GM12801 (cell line): ENCODE results near the gene CSRP2.

Source experiments
- TF ChIP-seq, protein P1 (sequence below): IDR thresholded peaks from one replicate; pipeline ENCODE4 v1.5.1; 2011; ENCODE audit warnings: control low read depth; ENCODE audit not compliant: insufficient read length; ENCODE audit errors: extremely low read depth

Gene CSRP2

DNA sequence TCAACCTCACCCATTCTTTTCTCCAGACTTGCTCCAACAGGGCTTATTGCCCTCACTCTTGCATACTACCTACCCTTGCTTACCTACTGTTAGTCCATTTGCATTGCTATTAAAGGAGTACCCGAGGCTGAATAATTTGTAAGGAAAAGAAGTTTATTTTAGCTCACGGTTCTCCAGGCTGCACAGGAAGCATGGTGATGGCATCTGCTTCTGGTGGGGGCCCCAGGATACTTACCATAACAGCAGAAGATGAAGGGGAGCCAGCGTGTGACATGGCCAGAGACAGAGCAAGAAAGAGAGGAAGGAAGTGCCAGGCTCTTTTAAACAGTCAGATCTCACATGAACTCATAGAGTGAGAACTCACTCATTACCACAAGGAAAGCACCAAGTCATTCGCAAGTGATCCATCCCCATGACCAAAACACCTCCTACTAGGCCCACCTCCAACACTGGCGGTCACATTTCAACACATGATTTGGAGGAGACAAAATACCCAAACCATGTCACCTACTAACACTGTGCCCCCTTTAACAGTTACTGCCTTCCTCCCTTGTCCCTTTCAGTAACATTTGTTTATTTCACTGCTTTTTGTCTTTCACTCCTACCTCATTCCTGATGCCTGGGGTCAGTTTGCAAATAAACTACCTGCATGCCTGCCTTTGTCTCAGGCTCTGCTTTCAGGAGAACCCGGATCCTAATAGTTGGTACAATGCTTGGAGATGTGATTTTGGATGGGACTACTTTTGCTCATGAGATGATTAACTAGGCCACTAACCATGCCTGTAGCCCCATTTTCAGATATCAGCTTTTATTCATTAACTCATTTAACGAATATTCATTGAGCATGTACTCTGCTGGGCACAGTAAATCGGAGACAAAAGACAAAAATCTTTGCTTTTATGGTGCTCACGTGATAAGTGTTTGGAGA lies 41.6 kb upstream of the CSRP2 start:
- TF ChIP-seq, protein P1, sequence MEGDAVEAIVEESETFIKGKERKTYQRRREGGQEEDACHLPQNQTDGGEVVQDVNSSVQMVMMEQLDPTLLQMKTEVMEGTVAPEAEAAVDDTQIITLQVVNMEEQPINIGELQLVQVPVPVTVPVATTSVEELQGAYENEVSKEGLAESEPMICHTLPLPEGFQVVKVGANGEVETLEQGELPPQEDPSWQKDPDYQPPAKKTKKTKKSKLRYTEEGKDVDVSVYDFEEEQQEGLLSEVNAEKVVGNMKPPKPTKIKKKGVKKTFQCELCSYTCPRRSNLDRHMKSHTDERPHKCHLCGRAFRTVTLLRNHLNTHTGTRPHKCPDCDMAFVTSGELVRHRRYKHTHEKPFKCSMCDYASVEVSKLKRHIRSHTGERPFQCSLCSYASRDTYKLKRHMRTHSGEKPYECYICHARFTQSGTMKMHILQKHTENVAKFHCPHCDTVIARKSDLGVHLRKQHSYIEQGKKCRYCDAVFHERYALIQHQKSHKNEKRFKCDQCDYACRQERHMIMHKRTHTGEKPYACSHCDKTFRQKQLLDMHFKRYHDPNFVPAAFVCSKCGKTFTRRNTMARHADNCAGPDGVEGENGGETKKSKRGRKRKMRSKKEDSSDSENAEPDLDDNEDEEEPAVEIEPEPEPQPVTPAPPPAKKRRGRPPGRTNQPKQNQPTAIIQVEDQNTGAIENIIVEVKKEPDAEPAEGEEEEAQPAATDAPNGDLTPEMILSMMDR: no peak

DNA sequence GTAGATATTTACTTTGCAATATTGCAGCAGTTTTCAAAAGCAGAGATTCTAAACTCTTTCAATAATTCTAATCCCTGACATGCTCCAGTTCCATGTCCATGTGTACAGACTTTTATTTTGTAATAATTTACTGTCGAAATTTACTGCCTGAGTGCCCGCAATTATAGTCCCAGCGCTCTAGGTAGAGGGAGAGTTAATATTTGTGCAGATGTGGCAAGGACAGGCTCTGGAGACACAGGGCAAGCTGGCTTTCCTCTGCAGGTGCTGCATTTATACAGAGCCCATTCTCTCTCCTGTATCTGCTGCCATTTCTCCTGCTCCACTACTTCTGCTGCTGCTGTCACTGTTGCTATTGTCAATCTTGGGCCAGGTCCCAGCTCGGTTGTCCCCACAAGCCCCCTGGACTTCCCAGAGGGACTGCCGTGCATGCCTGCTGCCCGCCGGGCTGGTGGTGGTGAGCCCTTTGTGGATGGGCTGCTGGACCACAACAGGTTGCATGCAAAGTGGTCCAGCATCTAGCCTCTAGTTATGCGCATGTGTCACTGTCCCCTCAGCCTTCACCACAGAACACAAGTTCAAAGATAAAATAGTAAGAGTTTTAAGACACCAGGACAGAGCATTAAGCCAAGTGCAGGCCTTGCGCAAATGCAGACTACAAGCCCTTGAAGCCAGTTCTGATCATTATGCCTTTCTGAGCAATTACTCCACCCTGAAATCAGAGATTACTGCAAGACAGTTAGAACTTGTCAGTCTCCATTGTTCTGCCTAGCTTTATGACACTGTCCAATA lies 40.8 kb upstream of the CSRP2 start:
- TF ChIP-seq, protein P1: no peak

DNA sequence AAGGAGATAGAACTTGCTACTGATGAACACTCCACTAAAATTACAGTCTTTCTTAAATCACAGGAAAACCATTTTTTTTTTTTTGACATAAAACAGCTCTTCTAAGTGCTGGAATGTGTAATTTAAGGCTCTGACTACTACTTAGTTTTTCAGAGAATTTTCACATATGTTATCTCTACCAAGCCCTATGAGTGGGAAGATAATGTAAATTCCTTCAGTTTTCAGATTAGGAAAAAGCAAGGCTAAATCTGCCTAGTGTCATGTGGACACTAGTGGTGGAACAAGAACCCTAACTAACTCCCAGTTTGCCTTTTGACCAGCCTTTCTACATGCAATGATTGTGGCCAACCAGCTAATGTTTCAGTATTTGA lies 37.3 kb upstream of the CSRP2 start:
- TF ChIP-seq, protein P1: no peak

DNA sequence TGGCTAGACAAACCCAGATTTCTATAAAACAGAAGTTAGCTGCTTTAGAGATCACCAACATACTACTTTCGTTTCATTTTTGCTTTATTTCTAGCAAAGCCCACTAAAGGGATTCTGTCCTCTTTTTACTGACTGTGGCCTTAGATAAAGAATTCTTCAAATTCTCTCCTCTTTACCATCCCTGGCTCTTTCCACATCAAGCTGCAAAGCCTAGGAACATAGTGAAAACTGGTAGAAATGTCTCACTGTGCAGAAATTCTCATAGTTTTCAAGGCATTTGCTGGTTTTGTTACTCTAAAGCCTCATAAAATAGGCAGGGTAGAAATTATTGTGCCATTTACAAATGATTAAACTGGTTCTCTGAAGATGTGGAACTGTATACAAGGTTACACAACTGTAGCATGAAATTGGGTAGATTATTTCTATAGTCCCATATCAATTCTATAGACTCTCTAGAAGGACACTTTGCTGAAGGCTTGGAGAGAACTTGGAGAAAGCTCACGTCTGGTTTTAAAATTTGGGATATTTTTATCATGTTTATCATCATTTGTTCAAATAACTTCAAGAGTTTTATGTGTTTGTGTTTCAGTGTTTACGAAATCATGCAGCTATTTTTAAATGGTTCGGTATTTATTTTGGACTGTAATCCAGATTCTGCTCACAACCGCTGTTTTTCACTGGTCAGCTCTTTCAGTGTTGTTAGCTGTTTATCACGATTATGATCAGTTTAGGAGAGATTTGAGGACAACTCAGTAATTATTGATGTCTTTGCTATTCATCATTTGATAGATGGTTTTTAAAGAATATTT lies 36.7 kb upstream of the CSRP2 start:
- TF ChIP-seq, protein P1: no peak

DNA sequence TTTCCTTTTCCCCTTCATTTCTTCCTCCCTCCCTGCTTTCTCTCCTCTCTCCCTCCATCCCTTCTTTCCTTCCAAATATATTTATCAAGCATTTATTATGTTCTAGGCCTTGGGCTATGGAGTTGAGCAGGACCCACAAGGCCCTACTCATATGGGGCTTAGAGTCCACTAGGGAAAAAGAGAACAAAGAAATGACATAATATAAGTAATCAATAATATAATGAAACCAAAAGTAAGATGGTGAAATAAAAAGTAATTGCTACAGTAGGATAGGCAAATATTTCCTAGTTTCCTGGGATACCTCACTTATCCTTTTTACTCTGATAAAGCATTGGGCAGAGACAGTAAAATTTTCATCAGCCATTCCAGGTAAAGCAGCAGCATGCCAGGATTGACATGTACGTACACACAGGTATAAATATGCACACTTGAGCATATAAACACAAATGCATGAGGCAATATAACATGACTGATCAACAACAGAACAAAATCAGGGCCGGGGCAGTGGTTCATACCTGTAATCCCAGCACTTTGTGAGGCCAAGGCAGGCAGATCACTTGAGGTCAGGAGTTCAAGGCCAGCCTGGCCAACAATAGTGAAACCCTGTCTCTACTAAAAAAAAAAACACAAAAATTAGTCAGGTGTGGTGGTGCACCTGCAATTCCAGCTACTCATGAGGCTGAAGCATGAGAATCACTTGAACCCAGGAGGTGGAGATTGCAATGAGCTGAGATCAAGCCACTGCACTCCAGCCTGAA lies 35.5 kb upstream of the CSRP2 start:
- TF ChIP-seq, protein P1: no peak

DNA sequence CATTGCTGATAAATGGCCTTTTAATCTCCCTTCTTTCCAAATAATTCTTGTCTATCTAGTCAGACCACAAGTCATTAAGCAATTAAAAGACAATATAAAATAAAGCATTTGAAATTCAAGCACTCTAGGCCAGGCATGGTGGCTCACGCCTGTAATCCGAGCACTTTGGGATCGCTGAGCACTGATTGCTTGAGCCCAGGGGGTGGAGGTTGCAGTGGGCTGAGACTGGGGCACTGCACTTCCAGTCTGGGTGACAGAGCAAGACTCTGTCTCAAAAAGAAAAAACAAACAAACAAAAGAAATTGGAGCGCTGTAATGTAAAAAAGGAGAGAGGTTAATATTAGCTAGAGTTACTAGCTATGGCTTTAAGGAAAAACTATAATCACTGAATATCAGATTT lies 30.5 kb upstream of the CSRP2 start:
- TF ChIP-seq, protein P1: no peak
